HG03442 (cell line): Measurements from ENCODE around the gene PSMB1.
"Not testable (repeated sequence)": the region's sequence is repeated elsewhere in the genome, so short reads cannot be mapped to it uniquely, and the experiment has no call there.

ENCODE experiments used
- ATAC-seq: cut with Tn5 transposase; IDR thresholded peaks from one replicate; pipeline ENCODE4 v1.9.1; 2021; ENCODE audit warnings: mild to moderate bottlenecking, moderate library complexity; ENCODE audit not compliant: unreplicated experiment

The PSMB1 gene

DNA sequence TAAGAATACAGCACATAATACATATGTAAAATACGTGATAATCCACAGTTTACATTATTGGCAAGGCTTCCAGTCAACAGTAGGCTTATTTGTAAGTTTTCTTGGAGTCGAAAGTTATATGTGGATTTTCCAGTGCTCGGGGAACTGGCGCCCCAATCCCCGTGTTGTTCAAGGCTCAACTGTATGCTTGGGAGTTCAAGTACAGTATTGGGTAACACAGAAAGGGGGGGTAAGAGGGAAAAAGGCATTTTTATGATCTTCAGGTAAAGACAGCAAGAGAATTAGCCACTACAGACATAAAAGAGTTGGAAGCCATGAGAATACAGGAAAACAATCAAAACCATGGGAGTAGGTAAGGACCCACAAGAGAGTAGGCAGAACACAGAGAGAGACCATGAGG, 16.4 kb downstream of the PSMB1 start:
- ATAC-seq: no peak

GRCh38 chr6:170535004-170535403, 18.1 kb downstream of the PSMB1 start:
- no peak for ATAC-seq

DNA sequence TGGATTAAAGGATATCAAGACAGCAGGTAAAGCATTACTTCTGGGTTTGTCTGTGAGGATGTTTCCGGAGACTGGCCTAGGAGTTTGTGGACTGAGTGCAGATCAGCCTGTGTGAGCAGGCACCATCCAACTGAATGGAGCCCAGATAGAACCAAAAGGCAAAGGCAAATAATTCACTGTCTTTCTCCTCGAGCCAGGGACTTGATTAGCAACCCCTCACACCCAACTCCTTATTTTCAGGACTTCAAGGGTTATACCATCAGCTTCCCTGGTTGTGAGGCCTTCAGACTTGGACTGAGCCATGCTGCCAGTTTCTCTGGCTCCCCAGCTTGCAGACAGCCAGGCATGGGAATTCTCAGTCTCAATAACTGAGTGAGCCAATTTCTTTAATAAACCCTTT, 19.3 kb downstream of the PSMB1 start:
- ATAC-seq: no peak

GRCh38 chr6:170532867-170533488, 20.1 kb downstream of the PSMB1 start:
- ATAC-seq: no peak

GRCh38 chr6:170529839-170530469, 23.2 kb downstream of the PSMB1 start:
- peak; percentile 69 for ATAC-seq

GRCh38 chr6:170527995-170528394, 25.1 kb downstream of the PSMB1 start:
- not testable (repeated sequence) for ATAC-seq

DNA sequence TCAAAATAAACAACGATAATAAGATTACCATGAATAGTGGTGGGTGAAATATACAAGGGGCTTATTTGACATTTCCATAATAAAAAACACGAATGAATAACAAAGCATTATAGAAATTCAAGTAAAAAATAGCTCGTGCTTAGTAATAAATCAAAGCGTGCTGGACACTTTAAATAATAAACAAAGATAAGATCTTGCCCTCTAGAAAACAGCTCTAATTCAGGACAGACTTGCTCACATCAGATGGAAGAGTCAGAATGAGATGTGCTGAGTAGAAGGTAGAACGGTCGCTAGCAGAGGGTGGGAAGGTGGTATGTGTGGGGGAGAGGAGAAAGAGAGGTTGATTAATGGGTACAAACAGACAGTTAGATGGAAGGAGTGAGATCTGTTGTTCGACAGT, 27.3 kb downstream of the PSMB1 start:
- no peak for ATAC-seq

DNA sequence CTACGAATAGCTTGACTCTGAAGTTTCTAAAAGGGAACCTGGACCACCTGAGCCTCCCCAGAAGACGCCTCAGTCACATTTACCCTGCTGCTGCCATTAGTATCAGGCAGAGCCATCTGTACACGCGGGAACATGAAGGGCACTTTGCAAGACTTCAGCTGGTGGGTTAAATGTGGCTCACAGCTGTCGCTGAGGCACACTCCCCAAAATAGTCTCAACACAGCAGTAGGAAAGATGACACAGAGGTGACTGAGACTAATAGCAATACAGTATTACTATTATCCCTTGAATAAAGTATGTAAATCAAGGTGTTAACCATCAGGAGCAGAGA, 29.0 kb downstream of the PSMB1 start:
- ATAC-seq: no peak

DNA sequence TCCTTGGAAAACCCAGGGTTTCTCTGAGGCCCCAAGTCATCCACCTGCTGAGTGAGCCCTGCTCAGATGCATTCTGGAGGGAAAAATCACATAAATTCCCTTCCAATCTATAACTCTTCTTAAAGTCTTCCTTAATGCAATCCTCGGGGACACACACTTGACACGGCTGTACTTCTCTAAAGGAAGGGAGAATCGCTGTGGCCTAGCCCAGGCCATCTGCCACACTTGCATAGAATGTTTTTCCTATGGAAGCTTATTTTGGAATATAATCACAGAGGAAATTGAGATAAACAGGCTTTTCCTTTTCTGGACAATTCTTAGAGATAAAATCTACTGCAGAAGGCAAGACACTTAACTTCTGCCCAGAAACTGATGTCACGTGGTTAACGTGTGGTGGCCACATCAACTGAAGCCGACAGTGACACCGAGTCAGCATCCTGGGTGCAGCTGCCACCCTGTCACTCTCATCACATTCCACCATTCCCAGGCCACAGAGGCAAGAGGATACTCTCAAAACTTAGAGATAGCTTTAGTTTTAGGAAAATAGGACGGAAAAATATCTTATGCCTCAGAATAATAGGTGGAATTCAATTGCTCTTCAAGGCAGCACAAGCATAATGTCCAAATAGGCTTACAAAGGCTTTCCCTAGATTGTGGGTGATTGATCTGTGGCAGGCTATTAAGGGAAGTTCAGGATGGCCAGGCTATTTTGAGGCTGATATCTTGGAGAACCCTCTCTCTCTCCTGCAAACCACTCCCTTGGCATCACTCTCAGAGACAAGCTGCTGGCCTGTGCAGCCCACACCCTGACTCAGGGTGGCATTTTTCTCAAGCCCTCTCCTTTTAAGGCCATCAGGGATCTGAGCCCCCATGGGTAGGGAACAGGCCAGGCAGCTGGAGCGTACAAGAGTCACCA, 29.6 kb downstream of the PSMB1 start:
- no peak for ATAC-seq

DNA sequence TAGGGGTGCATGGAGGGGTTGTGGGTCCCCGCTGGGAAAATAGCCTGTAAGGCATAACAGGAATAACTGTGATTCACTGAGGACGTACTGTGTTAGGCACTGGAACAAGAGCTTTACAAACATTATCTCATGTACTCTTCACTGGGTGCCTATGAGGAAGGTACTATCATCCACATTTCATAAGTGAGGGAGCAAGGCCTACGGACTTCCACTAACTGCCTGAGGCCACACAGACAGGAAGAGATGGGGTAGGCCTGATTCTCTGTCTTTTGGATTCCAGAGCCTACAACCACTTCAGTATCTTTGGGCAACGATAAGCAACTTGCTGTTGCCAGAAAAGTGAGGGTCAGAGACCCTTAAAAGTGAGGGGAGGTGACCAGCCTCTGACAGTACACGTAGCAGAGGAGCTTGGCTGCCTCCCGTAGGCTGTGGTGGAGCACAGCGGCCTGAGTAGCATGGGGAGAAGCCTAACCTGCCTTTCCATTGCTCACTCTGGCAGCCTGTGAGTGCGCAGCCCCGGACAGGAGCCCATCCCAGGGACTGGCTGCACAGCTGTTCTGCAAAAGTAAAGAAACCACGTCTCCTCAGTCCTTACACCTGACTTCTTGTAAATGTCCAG, 30.4 kb downstream of the PSMB1 start:
- ATAC-seq: no peak

GRCh38 chr6:170516783-170517616, 36.1 kb downstream of the PSMB1 start:
- ATAC-seq: peak; percentile 99

DNA sequence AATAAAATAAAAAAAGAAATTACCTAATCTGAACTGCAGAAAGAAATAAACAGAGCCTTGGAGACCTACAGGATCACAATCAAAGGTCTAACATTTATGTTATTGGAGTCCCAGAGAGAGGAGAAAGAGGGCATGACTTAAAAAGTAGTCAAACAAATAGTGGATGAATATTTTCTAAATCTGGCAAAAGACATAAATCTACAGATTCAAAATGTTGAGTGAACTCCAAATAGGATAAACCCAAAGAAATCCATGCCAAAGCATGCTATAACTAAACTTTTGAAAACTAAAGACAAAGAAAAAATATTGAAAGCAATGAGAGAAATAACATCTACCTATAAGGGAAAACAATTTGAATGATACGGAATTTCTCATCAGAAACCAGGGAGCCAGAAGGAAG, 38.2 kb downstream of the PSMB1 start:
- no peak for ATAC-seq

DNA sequence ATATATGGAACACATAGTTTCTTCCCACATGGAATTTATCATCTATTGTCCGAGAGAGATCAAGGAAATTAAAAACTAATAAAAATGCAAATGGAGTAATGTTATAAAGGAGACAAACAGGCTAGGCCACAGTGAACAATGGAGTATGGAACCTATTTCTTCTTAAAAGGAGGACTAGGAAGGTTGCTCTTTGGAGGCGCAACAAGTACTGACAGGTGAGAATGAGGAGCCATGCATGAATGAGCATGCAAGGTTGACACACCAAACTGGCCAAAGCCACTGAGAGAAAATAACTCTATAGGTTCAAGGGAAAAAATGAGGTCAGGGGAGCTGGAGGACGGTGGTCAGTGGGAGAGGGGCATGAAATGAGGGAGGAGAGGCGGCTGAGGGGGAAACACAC, 40.9 kb downstream of the PSMB1 start:
- ATAC-seq: no peak

GRCh38 chr6:170510631-170511030, 42.5 kb downstream of the PSMB1 start:
- no peak for ATAC-seq

- no peak for ATAC-seq
These were observed 43.4 kb downstream of the PSMB1 start for GRCh38 chr6:170509723-170510018.

- ATAC-seq: not testable (repeated sequence)
These were observed 44.0 kb downstream of the PSMB1 start for GRCh38 chr6:170508892-170509722.

- ATAC-seq: not testable (repeated sequence)
These were observed 44.8 kb downstream of the PSMB1 start for GRCh38 chr6:170508275-170508674.

- not testable (repeated sequence) for ATAC-seq
These were observed 45.4 kb downstream of the PSMB1 start for GRCh38 chr6:170507728-170508127.

GRCh38 chr6:170506446-170506845, 46.7 kb downstream of the PSMB1 start:
- ATAC-seq: no peak

GRCh38 chr6:170505306-170505705, 47.8 kb downstream of the PSMB1 start:
- ATAC-seq: no peak
